ENCODE measurements around the gene AR.

DNA sequence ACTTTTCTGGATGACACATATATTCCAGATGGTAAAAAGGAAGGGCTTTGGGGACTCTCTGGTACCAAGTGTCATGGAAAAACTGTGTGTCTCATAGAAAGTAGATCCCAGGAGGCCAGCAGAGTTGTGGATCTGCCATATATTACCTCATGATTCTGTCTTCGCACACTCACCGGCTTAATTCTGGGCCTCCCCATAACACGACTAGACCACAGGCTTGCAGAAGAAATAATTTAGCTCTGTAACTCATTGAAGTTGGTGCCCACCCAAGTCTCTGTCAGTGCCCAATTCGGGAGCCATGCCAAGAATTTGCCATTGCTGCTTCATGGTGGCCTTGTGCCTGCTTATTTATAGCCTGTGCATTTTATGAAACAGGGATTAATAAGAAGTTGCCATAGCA lies 104.5 kb downstream of the AR start:
- no peak for TF ChIP-seq POLR2AphosphoS5 (IDR thresholded peaks at IDR 0.05; ENCODE audit: borderline replicate concordance, low read depth, low read length)
- no peak for TF ChIP-seq EZH2 (IDR thresholded peaks at IDR 0.05)

Measured in SK-N-MC (cell line).